Measurements from ENCODE around the gene C1QTNF6. TPM values are rescaled to one million over a fixed set of nuclear protein-coding genes. Genes with fewer than 3 reads are reported as not detected.

C1QTNF6 gene
- total RNA-seq, 2 experiments from 2014 or later: 7.6 to 8.3 TPM

DNA sequence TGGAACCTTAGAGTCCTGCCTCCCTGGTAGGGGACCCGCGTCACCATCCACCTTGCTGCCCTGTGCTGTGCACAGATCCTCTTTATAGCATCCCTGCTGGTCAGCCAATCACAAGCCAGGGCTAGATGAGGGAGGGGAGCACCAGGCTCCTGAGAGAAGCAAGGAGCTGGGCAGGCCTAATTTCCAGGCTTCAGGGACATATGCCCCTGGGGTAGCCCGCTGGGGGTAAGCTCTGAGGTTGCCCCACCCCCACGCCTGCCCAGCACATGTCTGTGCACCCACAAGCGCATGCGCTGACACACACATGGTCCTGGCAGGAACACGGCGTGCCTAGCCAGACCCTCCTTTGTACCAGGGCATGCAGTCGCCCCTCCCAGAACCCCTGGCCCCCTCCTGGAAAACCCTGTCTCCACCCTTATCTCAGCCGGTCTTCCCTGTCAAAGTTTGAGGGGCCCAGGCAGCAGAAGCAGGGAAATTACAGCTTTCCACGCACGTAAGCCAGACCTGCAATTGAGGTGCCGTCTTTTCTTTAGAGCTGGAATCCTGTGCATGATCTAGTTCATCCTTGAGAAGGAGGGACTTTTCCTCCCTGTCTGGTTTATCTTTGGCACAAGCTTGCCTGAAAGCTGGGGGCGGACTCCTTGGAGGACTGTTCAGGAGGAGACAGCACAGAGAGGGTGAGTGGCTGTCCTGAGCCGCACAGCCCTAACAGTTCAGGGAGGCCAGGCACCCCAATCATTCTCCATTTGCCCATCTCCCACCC, 22.2 kb upstream of the C1QTNF6 start:
- ChIA-PET POLR2A (no interaction called here), CTCF (interaction anchor here (0.6 to 6.3 kb wide), 5 partner anchors 8 to 370 kb away, joined by 3 to 44 read pairs (median 3); partner anchors contain the start of gene LGALS2)
- Mint-ChIP-seq H3K27me3 (no peaks in the 10 kb centered on the region), H3K36me3 (ENCODE audit: low read depth) (peaks cover 14% of the 10 kb centered on the region), H3K27ac (peak overlapping the region; percentile 59), H3K9me3 (no peaks in the 10 kb centered on the region), H3K4me3 (no peak overlapping the region), H3K4me1 (peaks cover 44% of the 10 kb centered on the region)
- DNase-seq: no peak

DNA sequence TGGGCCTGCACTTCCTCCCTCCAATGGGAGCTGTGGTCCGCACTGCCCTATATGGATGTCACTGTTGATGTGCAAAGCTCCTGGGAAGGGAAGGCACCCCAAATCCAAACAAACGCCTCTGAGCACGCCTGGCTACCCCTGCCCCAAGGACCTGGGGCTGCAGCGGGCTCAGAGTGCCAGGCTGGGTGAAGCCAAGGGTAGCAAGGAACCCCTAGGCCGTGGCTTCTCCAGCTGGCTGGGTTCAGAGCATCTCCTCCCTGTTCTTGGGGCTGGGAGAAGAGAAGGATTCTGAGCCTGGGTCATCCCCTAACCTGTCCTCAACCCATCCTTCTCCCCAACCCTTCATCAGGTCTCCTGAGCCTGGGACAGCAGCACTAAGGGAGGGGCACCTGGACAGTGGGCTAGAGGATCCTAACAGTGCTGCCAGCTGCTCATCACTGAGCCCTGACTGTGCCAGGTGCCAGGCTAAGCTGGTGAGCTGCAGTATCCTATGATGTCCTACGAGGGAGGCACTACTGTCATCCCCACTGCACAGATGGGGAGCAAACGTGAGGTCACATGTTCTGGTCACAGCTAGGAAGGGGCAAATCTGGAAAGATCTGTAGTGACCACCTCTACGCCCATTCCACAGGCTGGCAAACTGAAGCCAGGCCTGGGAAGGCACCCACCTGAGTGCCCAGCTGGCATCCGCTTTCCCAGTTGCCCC, 21.2 kb upstream of the C1QTNF6 start:
- H3K27me3 Mint-ChIP-seq: no peaks in the 10 kb centered on the region
- ChIA-PET POLR2A (no interaction called here), CTCF (interaction anchor here (1.1 to 6.3 kb wide), 5 partner anchors 9 to 358 kb away, joined by 3 to 44 read pairs (median 3); no protein-coding TSS in a partner anchor)
- H3K4me1 Mint-ChIP-seq: peaks cover 37% of the 10 kb centered on the region
- no peaks in the 10 kb centered on the region for H3K9me3 Mint-ChIP-seq
- H3K27ac Mint-ChIP-seq: peak overlapping the region; percentile 72
- no peak for DNase-seq
- H3K36me3 Mint-ChIP-seq (ENCODE audit: low read depth): peaks cover 10% of the 10 kb centered on the region
- H3K4me3 Mint-ChIP-seq: no peak overlapping the region

DNA sequence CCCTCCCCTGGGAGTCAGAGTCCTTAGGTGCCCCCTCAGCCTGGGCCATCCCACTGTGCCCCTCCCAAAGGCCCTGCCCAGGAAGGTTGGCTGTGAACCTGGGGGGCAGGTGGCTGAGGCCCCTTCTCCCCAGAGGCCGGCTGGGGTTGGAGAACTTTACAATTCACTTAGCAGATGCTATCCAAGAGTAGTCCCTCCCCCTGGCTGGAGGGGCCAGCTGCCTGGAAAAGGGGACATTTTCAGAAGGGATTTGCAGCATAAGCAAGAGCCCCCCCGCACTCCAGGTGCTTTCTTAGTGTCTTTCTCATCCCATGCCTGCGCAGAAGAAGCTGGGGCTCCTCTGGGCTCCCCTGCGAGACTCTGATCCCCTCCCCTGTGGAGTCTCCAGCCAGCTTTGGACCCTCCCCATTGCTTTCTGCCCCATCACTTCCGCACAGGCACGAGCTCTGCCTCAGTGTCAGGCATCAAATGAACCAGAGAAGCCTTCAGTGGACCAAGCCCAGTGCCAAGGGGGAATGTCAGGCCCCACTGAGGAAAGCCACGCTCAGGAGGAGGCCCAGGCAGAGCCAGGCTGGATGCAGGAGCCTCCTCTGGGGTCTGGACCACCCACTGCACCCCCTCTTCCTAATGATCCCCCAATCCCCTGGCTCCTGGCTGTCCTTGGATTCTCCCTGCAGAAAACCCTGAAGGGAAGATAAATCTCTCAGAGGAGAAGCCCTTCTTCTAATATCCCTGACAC, 20.5 kb upstream of the C1QTNF6 start:
- Mint-ChIP-seq H3K4me3 (no peak overlapping the region), H3K27me3 (no peaks in the 10 kb centered on the region), H3K9me3 (no peaks in the 10 kb centered on the region), H3K4me1 (peaks cover 31% of the 10 kb centered on the region), H3K27ac (peak overlapping the region; percentile 77), H3K36me3 (ENCODE audit: low read depth) (peaks cover 8% of the 10 kb centered on the region)
- DNase-seq: no peak
- ChIA-PET POLR2A (no interaction called here), CTCF (interaction anchor here (1.1 to 6.3 kb wide), 4 partner anchors 8 to 88 kb away, joined by 3 to 44 read pairs (median 4); no protein-coding TSS in a partner anchor)

DNA sequence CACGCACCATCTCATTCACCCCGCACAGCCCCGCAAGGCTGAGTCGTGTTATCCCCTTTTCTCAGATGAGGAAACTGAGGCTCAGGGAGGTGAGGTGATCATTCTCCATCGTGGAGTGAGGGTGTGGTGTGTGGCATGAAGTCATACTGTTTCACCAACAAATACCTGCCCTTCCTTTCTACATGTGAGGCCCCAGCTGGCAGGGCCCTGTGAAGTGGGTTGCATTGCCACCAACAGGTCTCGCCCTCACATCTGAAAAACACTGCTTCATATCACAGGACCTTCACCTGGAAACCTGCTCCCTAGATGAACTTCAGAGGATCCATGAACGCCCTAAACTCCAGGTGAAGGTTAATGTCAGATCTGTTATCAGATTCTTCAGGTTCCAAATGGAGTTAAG, 19.9 kb upstream of the C1QTNF6 start:
- H3K27me3 Mint-ChIP-seq: no peaks in the 10 kb centered on the region
- peaks cover 26% of the 10 kb centered on the region for H3K4me1 Mint-ChIP-seq
- ChIA-PET POLR2A (no interaction called here), CTCF (interaction anchor here (0.7 to 6.3 kb wide), 3 partner anchors 7 to 88 kb away, joined by 3 to 44 read pairs (median 3); no protein-coding TSS in a partner anchor)
- H3K36me3 Mint-ChIP-seq (ENCODE audit: low read depth): peaks cover 6% of the 10 kb centered on the region
- H3K4me3 Mint-ChIP-seq: no peak overlapping the region
- no peak for DNase-seq
- H3K27ac Mint-ChIP-seq: peak overlapping the region; percentile 77
- H3K9me3 Mint-ChIP-seq: no peaks in the 10 kb centered on the region

DNA sequence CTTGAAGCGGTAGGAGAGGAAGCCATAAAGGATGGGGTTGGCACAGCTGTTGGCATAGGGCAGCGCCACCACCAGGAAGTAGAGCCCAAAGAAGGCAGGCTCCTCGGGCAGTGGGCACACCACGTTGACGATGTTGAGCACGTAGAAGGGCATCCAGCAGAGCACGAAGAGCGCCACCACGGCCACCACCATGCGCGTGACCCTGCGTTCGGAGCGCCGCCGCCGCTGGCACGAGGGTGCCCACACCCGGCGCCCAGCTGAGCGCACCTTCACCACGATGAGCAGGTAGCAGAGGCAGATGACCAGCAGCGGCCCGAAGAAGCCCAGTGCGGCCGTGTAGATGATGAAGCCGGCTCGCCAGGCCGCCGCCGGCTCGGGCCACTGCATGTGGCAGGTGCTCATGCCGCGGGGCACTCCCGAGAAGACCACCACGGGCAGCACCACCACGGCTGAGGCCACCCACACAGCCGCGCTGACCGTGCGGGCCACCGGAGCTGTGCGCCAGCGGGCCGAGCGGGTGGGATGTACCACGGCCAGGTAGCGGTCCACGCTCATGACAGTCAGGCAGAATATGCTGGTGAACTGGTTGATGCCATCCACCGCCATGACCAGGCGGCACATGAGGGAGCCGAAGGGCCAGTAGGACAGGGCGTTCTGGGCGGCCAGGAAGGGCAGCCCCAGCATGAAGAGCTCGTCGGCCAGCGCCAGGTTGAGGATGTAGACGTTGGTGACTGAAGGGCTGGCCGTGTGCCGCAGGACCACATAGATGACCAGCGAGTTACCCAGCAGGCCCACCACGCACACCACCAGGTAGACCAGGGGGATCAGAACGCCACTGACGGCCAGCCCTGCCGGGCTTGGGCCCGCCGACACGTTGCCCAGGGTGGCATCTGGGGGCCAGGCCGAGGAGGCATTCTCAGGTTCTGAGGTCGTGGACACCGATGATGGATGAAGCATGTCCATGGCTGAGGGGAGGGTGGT, 19.1 kb upstream of the C1QTNF6 start:
- H3K4me1 Mint-ChIP-seq: peaks cover 24% of the 10 kb centered on the region
- H3K27ac Mint-ChIP-seq: peak overlapping the region; percentile 75

DNA sequence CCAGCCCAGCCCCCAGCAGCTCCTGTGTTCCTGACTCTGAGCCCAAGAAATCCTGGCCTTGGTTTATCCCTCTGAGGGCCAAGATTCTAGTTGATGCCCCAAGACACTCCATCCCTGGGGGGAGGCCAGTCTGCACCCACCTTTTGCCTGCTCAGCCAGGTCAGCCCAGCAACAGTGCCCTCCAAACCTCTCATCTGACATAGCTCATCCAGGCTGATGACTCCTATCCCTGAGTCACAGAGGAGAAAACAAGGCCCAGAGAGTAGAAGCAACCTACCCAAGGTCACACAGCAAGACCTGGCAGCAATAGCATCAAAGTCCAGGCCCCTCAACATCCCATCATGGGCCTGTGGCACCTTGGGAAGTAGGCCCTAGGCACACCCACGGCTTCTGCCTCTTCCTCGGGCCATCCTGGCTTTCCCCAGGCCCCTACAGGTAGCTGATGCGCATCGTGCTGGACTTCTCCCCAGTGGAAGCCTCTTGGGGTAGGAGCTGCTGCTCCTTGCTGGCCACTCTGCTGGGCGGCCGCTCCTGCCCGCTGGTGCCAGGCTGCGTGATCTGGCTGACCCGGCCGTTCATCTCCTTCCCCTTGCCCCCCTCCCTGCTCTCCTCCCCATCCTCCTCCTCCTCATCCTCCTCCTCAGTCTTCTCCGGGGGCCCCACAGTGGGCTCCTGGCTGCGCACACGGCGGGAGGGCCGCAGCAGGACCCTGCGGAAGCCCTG, 18.2 kb upstream of the C1QTNF6 start:
- ChIA-PET POLR2A (no interaction called here), CTCF (interaction anchor here (1.3 to 3.9 kb wide), 3 partner anchors 10 to 229 kb away, joined by 3 to 19 read pairs (median 7); no protein-coding TSS in a partner anchor)
- H3K36me3 Mint-ChIP-seq (ENCODE audit: low read depth): peaks cover 5% of the 10 kb centered on the region
- no peaks in the 10 kb centered on the region for H3K27me3 Mint-ChIP-seq
- no peak overlapping the region for H3K4me3 Mint-ChIP-seq
- no peaks in the 10 kb centered on the region for H3K9me3 Mint-ChIP-seq
- H3K27ac Mint-ChIP-seq: peak overlapping the region; percentile 62
- DNase-seq: no peak
- peaks cover 23% of the 10 kb centered on the region for H3K4me1 Mint-ChIP-seq

More for the DNA sequence above, 19.1 kb upstream of the C1QTNF6 start:
- POLR2A ChIA-PET: no interaction called here
- no peaks in the 10 kb centered on the region for H3K9me3 Mint-ChIP-seq
- no peak for DNase-seq
- peaks cover 5% of the 10 kb centered on the region for H3K36me3 Mint-ChIP-seq (ENCODE audit: low read depth)
- CTCF ChIA-PET: interaction anchor here (0.7 to 6.3 kb wide), 5 partner anchors 7 to 230 kb away, joined by 3 to 44 read pairs (median 7); no protein-coding TSS in a partner anchor
- H3K4me3 Mint-ChIP-seq: no peak overlapping the region
- no peaks in the 10 kb centered on the region for H3K27me3 Mint-ChIP-seq

DNA sequence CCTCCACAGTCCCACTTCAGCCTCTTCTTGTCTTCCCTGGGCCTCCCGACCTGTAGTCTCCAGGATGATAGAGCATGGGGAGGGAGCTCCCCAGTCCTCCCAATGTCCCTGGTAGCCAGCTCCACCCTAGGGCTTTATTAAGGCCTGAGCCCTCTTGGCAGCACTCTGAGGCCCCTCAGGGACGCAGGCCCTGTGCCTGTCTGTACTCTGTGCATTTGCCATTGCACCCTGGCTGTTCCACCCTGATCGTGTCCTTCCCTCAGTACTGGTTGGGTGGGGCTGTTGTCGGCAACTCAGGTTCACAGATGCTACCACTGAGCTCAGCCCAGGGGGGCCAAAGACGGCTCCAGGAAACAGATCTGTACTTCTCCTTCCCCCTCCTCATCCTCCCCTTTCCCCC, 17.0 kb upstream of the C1QTNF6 start:
- no peak for DNase-seq
- Mint-ChIP-seq H3K27me3 (no peaks in the 10 kb centered on the region), H3K9me3 (no peaks in the 10 kb centered on the region), H3K4me3 (no peak overlapping the region), H3K27ac (peak overlapping the region; percentile 57), H3K4me1 (peaks cover 28% of the 10 kb centered on the region), H3K36me3 (ENCODE audit: low read depth) (peaks cover 5% of the 10 kb centered on the region)
- ChIA-PET CTCF (interaction anchor here (0.6 to 3.9 kb wide), 4 partner anchors 9 to 235 kb away, joined by 3 to 19 read pairs (median 3); no protein-coding TSS in a partner anchor), POLR2A (interaction anchor here (0.6 kb wide), 1 partner anchor 178 kb away, joined by 3 read pairs; no protein-coding TSS in a partner anchor)

DNA sequence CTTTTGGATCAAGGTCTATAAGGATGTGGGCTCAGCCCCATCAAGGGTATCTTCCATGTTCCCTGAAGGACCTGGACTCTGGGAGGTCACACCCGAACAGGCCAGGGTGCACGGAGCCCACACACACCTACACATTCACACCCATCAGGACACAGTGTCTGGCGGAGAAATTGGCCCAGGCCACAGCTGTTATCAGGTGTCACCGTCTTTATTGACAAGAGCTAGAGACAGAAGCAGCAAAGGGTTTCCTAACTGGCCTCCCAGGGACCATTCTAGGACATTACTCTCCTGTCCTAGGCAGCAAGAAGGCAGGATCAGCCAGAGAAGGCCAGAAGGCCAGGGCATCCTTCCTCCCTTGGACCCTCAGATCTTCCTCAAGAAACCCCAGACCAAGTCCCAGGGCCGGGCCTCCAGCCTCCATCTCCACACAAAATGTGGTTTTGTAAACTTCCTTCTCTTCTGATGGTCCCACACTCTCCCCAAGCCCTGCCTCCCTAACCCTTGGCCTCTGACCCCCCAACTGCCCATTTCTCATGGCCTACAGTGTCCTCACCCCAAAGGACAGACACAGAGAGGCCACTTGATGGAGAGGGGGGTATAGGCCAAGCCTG, 16.1 kb upstream of the C1QTNF6 start:
- H3K9me3 Mint-ChIP-seq: no peaks in the 10 kb centered on the region
- peak overlapping the region; percentile 25 for H3K27ac Mint-ChIP-seq
- CTCF ChIA-PET: interaction anchor here (0.6 to 3.9 kb wide), 3 partner anchors 9 to 234 kb away, joined by 3 to 19 read pairs (median 3); no protein-coding TSS in a partner anchor
- no peak overlapping the region for H3K4me3 Mint-ChIP-seq
- H3K4me1 Mint-ChIP-seq: peaks cover 34% of the 10 kb centered on the region
- H3K36me3 Mint-ChIP-seq (ENCODE audit: low read depth): peaks cover 5% of the 10 kb centered on the region
- no peaks in the 10 kb centered on the region for H3K27me3 Mint-ChIP-seq
- no peak for DNase-seq
- POLR2A ChIA-PET: no interaction called here

DNA sequence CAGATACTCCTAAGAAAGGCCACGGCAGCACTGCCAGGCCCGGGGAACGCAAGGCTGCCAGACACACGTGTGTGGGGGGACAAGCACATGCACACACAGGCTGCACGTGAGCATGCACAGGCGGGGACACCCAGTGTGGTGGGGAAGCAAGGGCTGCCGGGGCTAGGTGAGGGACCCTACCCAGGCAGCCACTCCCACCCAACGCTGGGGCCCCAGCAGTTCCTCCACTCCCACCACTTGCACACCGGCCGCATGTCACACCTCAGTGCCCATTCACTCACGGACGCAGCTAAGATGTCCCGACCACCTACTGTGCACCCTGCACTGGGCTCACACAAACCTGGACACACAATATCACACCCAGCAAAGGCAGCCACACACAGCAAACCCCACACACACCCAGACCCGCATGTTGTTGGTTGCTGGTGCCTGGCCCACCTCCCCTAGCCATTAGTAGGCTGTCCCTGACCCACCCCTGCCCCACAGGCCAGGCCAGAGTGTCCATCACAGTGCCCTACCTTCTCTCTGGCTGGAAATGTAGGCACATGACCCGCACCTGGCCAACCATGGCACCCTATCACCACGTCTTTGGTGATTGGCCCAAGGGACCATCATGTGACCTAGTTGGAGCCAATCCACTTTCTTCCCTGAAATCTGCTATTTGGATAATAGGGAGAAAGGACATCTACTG, 15.5 kb upstream of the C1QTNF6 start:
- H3K27me3 Mint-ChIP-seq: no peaks in the 10 kb centered on the region
- peaks cover 5% of the 10 kb centered on the region for H3K36me3 Mint-ChIP-seq (ENCODE audit: low read depth)
- no peak overlapping the region for H3K4me3 Mint-ChIP-seq
- CTCF ChIA-PET: interaction anchor here (1.3 to 3.9 kb wide), 2 partner anchors 13 to 38 kb away, joined by 3 to 19 read pairs; no protein-coding TSS in a partner anchor
- H3K27ac Mint-ChIP-seq: peak overlapping the region; percentile 25
- H3K4me1 Mint-ChIP-seq: peaks cover 28% of the 10 kb centered on the region
- POLR2A ChIA-PET: no interaction called here
- no peak for DNase-seq
- no peaks in the 10 kb centered on the region for H3K9me3 Mint-ChIP-seq

DNA sequence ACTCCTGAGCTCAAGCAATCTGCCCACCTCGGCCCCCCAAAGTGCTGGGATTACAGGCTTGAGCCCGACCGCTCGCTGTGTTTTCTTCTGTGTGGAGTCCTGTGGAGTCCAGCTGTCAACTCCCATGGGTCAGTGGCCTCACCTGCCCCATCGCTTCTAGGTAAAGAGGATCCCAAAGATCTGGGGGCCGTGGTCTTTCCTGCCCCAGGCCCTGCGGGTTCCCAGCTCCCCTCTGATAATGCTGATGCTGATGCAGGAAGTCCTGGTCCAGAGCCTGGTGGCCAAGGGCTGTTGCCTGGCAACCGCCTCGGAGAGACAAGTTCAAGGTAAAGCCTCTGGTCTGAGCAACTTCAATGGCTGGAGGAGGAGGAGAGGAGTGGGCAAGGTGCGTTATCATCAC, 14.7 kb upstream of the C1QTNF6 start:
- Mint-ChIP-seq H3K27me3 (no peaks in the 10 kb centered on the region), H3K36me3 (ENCODE audit: low read depth) (peaks cover 5% of the 10 kb centered on the region), H3K9me3 (no peaks in the 10 kb centered on the region), H3K27ac (no peak overlapping the region), H3K4me3 (no peak overlapping the region), H3K4me1 (peaks cover 28% of the 10 kb centered on the region)
- CTCF ChIA-PET: interaction anchor here (1.3 kb wide), 1 partner anchor 37 kb away, joined by 3 read pairs; no protein-coding TSS in a partner anchor
- POLR2A ChIA-PET: no interaction called here
- no peak for DNase-seq

Data from activated CD4-positive, alpha-beta T cell treated with anti-CD3 and anti-CD28 coated beads, Interleukin-2, amount 10 ng/mL, durations not matched to agents 7 days and 5 days (primary cell).